Natural killer cell treated with Interleukin-12 subunit alpha and Interleukin-12 subunit beta and Interleukin-15 and Interleukin-18, amount 100 ng/mL, for 72 hours (primary cell): ENCODE results near the gene ZNF692. TPM values are rescaled to one million over a fixed set of nuclear protein-coding genes. Genes with fewer than 3 reads are reported as not detected.

Experiments used
- ATAC-seq, 2 donors: fragments of 150-1000 bp; cut with Tn5 transposase in 1 of 2; sonication (Bioruptor Pico), chemical (Tn5 transposase) in 1 of 2; 2 replicates each; pipeline ENCODE4 v1.10.0; 2021
- DNase-seq: peaks from one replicate; pipeline ENCODE4 v3.0.0; 2022; ENCODE audit warnings: low spot score
- H3K27ac Mint-ChIP-seq, 2 donors: 1 replicate in 1 of 2; 2 replicates in 1 of 2; pipeline ENCODE4 v1.8.0; 2022; ENCODE audit warnings: mixed read lengths in 2 of 2, mild to moderate bottlenecking in 1 of 2, moderate library complexity in 1 of 2
- H3K27me3 Mint-ChIP-seq, 2 donors: 1 replicate in 1 of 2; 2 replicates in 1 of 2; pipeline ENCODE4 v1.8.0; 2022; ENCODE audit warnings: mixed read lengths in 2 of 2
- H3K36me3 Mint-ChIP-seq: one replicate; pipeline ENCODE4 v1.8.0; 2022; ENCODE audit warnings: mixed read lengths
- H3K4me1 Mint-ChIP-seq, 2 donors: 1 replicate in 1 of 2; 2 replicates in 1 of 2; pipeline ENCODE4 v1.8.0; 2022; ENCODE audit warnings: low read depth in 2 of 2, mixed read lengths in 2 of 2, mild to moderate bottlenecking in 1 of 2
- H3K4me3 Mint-ChIP-seq: one replicate; pipeline ENCODE4 v1.8.0; 2022; ENCODE audit warnings: mixed read lengths
- H3K9me3 Mint-ChIP-seq: 2 replicates; pipeline ENCODE4 v1.8.0; 2022; ENCODE audit warnings: mixed read lengths
- total RNA-seq, 2 donors: library from RNA; stranded (reverse); gene quantifications; one replicate each; pipeline ENCODE4 v1.2.3, GENCODE V29; 2022

ZNF692 gene
- total RNA-seq, 2 donors from 2014 or later: 40.4 to 142 TPM

GRCh38 chr1:248862695-248862997, 3.8 kb upstream of the ZNF692 start:
- no peak for DNase-seq
- Mint-ChIP-seq H3K9me3 (no peaks in the 10 kb centered on the region), H3K4me1 (peaks cover 38 to 39% of the 10 kb centered on the region in 2 donors), H3K27ac (peak overlapping the region; percentile 66 to 82), H3K4me3 (peak overlapping the region; percentile 86), H3K36me3 (no peaks in the 10 kb centered on the region), H3K27me3 (no peaks in the 10 kb centered on the region)
- peak in 1 of 2 donors; percentile 21 for ATAC-seq

GRCh38 chr1:248861616-248862015, 2.7 kb upstream of the ZNF692 start:
- no peak overlapping the region for H3K4me3 Mint-ChIP-seq
- DNase-seq (no peak), ATAC-seq (no peak)
- H3K4me1 Mint-ChIP-seq: peaks cover 41 to 45% of the 10 kb centered on the region in 2 donors
- H3K27ac Mint-ChIP-seq: no peak overlapping the region
- H3K36me3 Mint-ChIP-seq: no peaks in the 10 kb centered on the region
- no peaks in the 10 kb centered on the region for H3K9me3 Mint-ChIP-seq
- H3K27me3 Mint-ChIP-seq: no peaks in the 10 kb centered on the region

GRCh38 chr1:248860007-248860406, 1.1 kb upstream of the ZNF692 start:
- DNase-seq: no peak

GRCh38 chr1:248858096-248858890, 592 bp downstream of the ZNF692 start:
- Mint-ChIP-seq H3K36me3 (peaks cover 8% of the 10 kb centered on the region), H3K4me1 (peaks cover 37 to 42% of the 10 kb centered on the region in 2 donors), H3K27ac (peak overlapping the region; percentile 84 to 96), H3K27me3 (no peaks in the 10 kb centered on the region), H3K4me3 (peak overlapping the region; percentile 93), H3K9me3 (no peaks in the 10 kb centered on the region)
- DNase-seq (no peak), ATAC-seq (peak; percentile 52 to 63)

More at GRCh38 chr1:248860007-248860406, 1.1 kb upstream of the ZNF692 start:
- peak overlapping the region; percentile 84 to 96 for H3K27ac Mint-ChIP-seq
- no peaks in the 10 kb centered on the region for H3K9me3 Mint-ChIP-seq
- H3K36me3 Mint-ChIP-seq: peaks cover 2% of the 10 kb centered on the region
- no peak for ATAC-seq
- peaks cover 49 to 52% of the 10 kb centered on the region in 2 donors for H3K4me1 Mint-ChIP-seq
- H3K27me3 Mint-ChIP-seq: no peaks in the 10 kb centered on the region
- H3K4me3 Mint-ChIP-seq: peak overlapping the region; percentile 93

GRCh38 chr1:248857749-248858095, 1.2 kb downstream of the ZNF692 start:
- peaks cover 8% of the 10 kb centered on the region for H3K36me3 Mint-ChIP-seq
- H3K27ac Mint-ChIP-seq: peak overlapping the region; percentile 84 to 96
- H3K27me3 Mint-ChIP-seq: no peaks in the 10 kb centered on the region
- peak overlapping the region; percentile 93 for H3K4me3 Mint-ChIP-seq
- no peaks in the 10 kb centered on the region for H3K9me3 Mint-ChIP-seq
- H3K4me1 Mint-ChIP-seq: peaks cover 34 to 39% of the 10 kb centered on the region in 2 donors
- DNase-seq (no peak), ATAC-seq (no peak)

GRCh38 chr1:248857201-248857600, 1.7 kb downstream of the ZNF692 start:
- H3K36me3 Mint-ChIP-seq: peaks cover 8% of the 10 kb centered on the region
- H3K27me3 Mint-ChIP-seq: no peaks in the 10 kb centered on the region
- peaks cover 29 to 34% of the 10 kb centered on the region in 2 donors for H3K4me1 Mint-ChIP-seq
- no peak for DNase-seq
- H3K9me3 Mint-ChIP-seq: no peaks in the 10 kb centered on the region
- peak overlapping the region; percentile 93 for H3K4me3 Mint-ChIP-seq
- peak overlapping the region; percentile 84 to 96 for H3K27ac Mint-ChIP-seq
- no peak for ATAC-seq

GRCh38 chr1:248856176-248856575, 2.7 kb downstream of the ZNF692 start:
- Mint-ChIP-seq H3K4me1 (peaks cover 29 to 33% of the 10 kb centered on the region in 2 donors), H3K36me3 (peaks cover 8% of the 10 kb centered on the region)

DNA sequence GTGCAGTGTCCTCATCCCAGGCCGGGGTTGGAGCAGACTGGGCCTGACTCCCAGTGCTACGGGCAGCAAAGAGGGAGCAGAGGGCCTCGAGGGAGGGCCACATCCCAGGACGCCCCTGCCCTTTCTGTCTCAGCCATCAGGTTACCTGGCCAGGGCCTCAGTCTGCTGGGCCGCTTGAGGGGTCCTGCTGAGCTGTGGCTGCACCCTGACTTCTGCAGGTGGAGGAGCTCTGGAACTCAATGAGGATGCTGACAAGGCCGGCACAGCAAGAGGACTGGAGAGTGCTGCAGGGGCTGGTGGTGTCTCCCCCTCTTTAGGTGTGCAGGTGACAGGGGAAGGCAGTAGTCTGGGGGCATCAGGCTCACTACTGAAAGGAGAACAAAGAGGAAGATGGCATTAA, 3.3 kb downstream of the ZNF692 start:
- peaks cover 8% of the 10 kb centered on the region for H3K36me3 Mint-ChIP-seq
- no peaks in the 10 kb centered on the region for H3K27me3 Mint-ChIP-seq
- no peak for ATAC-seq
- H3K4me3 Mint-ChIP-seq: no peak overlapping the region
- no peak for DNase-seq
- H3K9me3 Mint-ChIP-seq: no peaks in the 10 kb centered on the region
- H3K4me1 Mint-ChIP-seq: peaks cover 29 to 32% of the 10 kb centered on the region in 2 donors
- peak overlapping the region in 1 of 2 donors; percentile 40 for H3K27ac Mint-ChIP-seq

More at GRCh38 chr1:248856176-248856575, 2.7 kb downstream of the ZNF692 start:
- Mint-ChIP-seq H3K27ac (peak overlapping the region in 1 of 2 donors; percentile 84), H3K4me3 (peak overlapping the region; percentile 93), H3K9me3 (no peaks in the 10 kb centered on the region), H3K27me3 (no peaks in the 10 kb centered on the region)
- DNase-seq (no peak), ATAC-seq (no peak)

- no peaks in the 10 kb centered on the region for H3K27me3 Mint-ChIP-seq
- H3K4me3 Mint-ChIP-seq: no peak overlapping the region
- peak overlapping the region in 1 of 2 donors; percentile 40 for H3K27ac Mint-ChIP-seq
- DNase-seq: no peak
- peak; percentile 50 to 54 for ATAC-seq
- peaks cover 17 to 20% of the 10 kb centered on the region in 2 donors for H3K4me1 Mint-ChIP-seq
- peaks cover 11% of the 10 kb centered on the region for H3K36me3 Mint-ChIP-seq
- H3K9me3 Mint-ChIP-seq: no peaks in the 10 kb centered on the region
Observed at GRCh38 chr1:248853663-248854375, 5.1 kb downstream of the ZNF692 start.

GRCh38 chr1:248852481-248853405, 6.1 kb downstream of the ZNF692 start:
- DNase-seq (no peak), ATAC-seq (no peak)
- Mint-ChIP-seq H3K4me1 (peaks cover 13 to 14% of the 10 kb centered on the region in 2 donors), H3K9me3 (no peaks in the 10 kb centered on the region), H3K4me3 (no peak overlapping the region), H3K27ac (no peak overlapping the region), H3K36me3 (peaks cover 13% of the 10 kb centered on the region), H3K27me3 (no peaks in the 10 kb centered on the region)

DNA sequence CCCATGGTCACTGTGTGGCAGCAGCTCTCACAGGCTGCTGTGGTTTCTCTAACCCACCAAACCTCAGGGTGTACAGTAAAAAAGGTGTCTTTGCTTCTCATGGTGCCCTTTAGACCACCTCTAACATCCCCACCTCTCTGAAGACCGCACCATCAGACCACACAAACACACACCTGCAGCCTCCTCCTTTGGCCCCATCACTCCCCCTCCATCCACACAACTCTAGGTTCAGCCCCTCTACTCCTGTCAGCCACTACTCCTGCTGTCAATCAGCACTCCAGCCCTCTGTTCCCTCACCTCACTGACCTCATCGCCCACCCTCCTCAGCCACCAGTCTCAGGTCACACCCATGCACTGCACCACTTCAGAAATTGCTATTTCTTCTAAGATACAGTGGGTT, 7.5 kb downstream of the ZNF692 start:
- Mint-ChIP-seq H3K4me3 (no peak overlapping the region), H3K36me3 (peaks cover 13% of the 10 kb centered on the region), H3K27ac (no peak overlapping the region), H3K4me1 (peaks cover 5 to 10% of the 10 kb centered on the region in 2 donors), H3K27me3 (no peaks in the 10 kb centered on the region), H3K9me3 (no peaks in the 10 kb centered on the region)
- ATAC-seq: no peak
- no peak for DNase-seq

- no peak overlapping the region for H3K4me3 Mint-ChIP-seq
- no peak overlapping the region for H3K27ac Mint-ChIP-seq
- no peaks in the 10 kb centered on the region for H3K9me3 Mint-ChIP-seq
- ATAC-seq: no peak
- H3K36me3 Mint-ChIP-seq: peaks cover 13% of the 10 kb centered on the region
- H3K4me1 Mint-ChIP-seq: peaks cover 0 to 3% of the 10 kb centered on the region in 2 donors
- no peak for DNase-seq
- H3K27me3 Mint-ChIP-seq: no peaks in the 10 kb centered on the region
Observed at GRCh38 chr1:248850536-248851251, 8.2 kb downstream of the ZNF692 start.

DNA sequence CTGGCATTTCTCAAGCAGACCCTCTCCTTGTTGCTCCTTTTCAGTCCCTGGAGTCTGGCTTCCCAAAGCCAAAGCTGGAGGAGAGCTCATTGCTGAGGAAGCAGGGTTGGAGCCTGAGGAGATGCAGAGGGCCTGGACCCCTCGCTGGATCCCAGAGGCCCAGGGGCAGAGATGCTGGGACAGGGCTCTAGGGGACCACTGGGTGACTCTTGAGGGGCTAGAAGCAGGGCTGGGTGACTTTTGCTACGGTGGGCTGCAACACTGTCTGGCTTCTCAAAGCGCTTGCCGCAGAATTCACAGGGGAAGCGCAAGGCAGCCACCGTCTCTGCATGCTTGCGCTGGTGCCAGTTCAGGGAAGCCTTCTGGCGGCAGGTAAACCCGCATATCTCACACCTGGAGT, 8.8 kb downstream of the ZNF692 start:
- Mint-ChIP-seq H3K27ac (no peak overlapping the region), H3K36me3 (peaks cover 12% of the 10 kb centered on the region), H3K9me3 (no peaks in the 10 kb centered on the region), H3K27me3 (no peaks in the 10 kb centered on the region), H3K4me1 (peaks cover 0 to 3% of the 10 kb centered on the region in 2 donors), H3K4me3 (no peak overlapping the region)
- DNase-seq (no peak), ATAC-seq (no peak)
